GM23338 (cell line): ENCODE measurements around the gene LZTS3. TPM values are rescaled to one million over a fixed set of nuclear protein-coding genes. Genes with fewer than 3 reads are reported as not detected.

Experiments
- ATAC-seq: fragments of 200-7000 bp; cut with Tn5 transposase; 3 replicates; pipeline ENCODE4 v1.9.1; 2020
- DNase-seq: peaks from one replicate; pipeline ENCODE4 v3.0.0-alpha.2; 2015; ENCODE audit warnings: low spot score
- H2AFZ ChIP-seq: fragments of 200-600 bp; sonication (generic); 2 replicates; pipeline ENCODE4 v1.8.0; 2016; ENCODE audit warnings: antibody characterized with exemption, mild to moderate bottlenecking, moderate library complexity
- H3F3A ChIP-seq: fragments of 200-600 bp; sonication (generic); replicated peaks from 2 replicates; pipeline ENCODE4 v1.8.0; 2017; ENCODE audit warnings: antibody characterized with exemption, mixed run types, low read depth
- H3K27ac ChIP-seq: fragments of 200-600 bp; sonication (generic); 2 replicates; pipeline ENCODE4 v1.6.1; 2016; ENCODE audit warnings: low read depth
- H3K27me3 ChIP-seq: fragments of 200-600 bp; sonication (generic); 2 replicates; pipeline ENCODE4 v1.8.0; 2016; ENCODE audit warnings: mild to moderate bottlenecking, mixed run types, moderate library complexity; ENCODE audit not compliant: insufficient read depth
- H3K36me3 ChIP-seq: fragments of 200-600 bp; sonication (generic); 2 replicates; pipeline ENCODE4 v1.8.0; 2016; ENCODE audit warnings: mild to moderate bottlenecking; ENCODE audit not compliant: insufficient read depth
- H3K4me1 ChIP-seq: fragments of 200-600 bp; sonication (generic); 2 replicates; pipeline ENCODE4 v1.8.0; 2016; ENCODE audit warnings: mild to moderate bottlenecking, moderate library complexity; ENCODE audit not compliant: insufficient read depth
- H3K4me2 ChIP-seq: fragments of 200-600 bp; sonication (generic); 2 replicates; pipeline ENCODE4 v1.7.1; 2017; ENCODE audit warnings: mixed run types
- H3K4me3 ChIP-seq: fragments of 200-600 bp; sonication (generic); 2 replicates; pipeline ENCODE4 v1.6.1; 2016; ENCODE audit warnings: mixed run types
- H3K79me2 ChIP-seq: fragments of 200-600 bp; sonication (generic); replicated peaks from 2 replicates; pipeline ENCODE4 v1.8.0; 2017; ENCODE audit warnings: mild to moderate bottlenecking; ENCODE audit not compliant: insufficient read depth
- H3K9me2 ChIP-seq: fragments of 200-600 bp; sonication (generic); 2 replicates; pipeline ENCODE4 v1.8.0; 2017; ENCODE audit not compliant: insufficient read depth
- H4K20me1 ChIP-seq: fragments of 200-600 bp; sonication (generic); replicated peaks from 2 replicates; pipeline ENCODE4 v1.8.0; 2017; ENCODE audit warnings: mild to moderate bottlenecking; ENCODE audit not compliant: insufficient read depth
- H3K27ac Mint-ChIP-seq: 2 replicates; pipeline ENCODE4 v1.8.0; 2020; ENCODE audit warnings: inconsistent platforms, mild to moderate bottlenecking, moderate library complexity, mixed read lengths
- H3K27me3 Mint-ChIP-seq: 3 replicates; pipeline ENCODE4 v1.8.0; 2022; ENCODE audit warnings: low read depth, mild to moderate bottlenecking, moderate library complexity, mixed read lengths, inconsistent platforms; ENCODE audit not compliant: insufficient read depth, poor library complexity
- H3K36me3 Mint-ChIP-seq: 3 replicates; pipeline ENCODE4 v1.8.0; 2021; ENCODE audit warnings: low read depth, mild to moderate bottlenecking, inconsistent platforms, moderate library complexity, mixed read lengths
- H3K4me1 Mint-ChIP-seq: 3 replicates; pipeline ENCODE4 v1.8.0; 2020; ENCODE audit warnings: mild to moderate bottlenecking, inconsistent platforms, mixed read lengths
- H3K4me3 Mint-ChIP-seq: 3 replicates; pipeline ENCODE4 v1.8.0; 2021; ENCODE audit warnings: moderate library complexity, mild to moderate bottlenecking, inconsistent platforms, mixed read lengths
- H3K9me3 Mint-ChIP-seq: 3 replicates; pipeline ENCODE4 v1.8.0; 2020; ENCODE audit warnings: moderate library complexity, mild to moderate bottlenecking, inconsistent platforms, mixed read lengths
- CREB1 ChIP-seq: fragments of 250-450 bp; sonication (Bioruptor Pico); IDR thresholded peaks from 2 replicates; pipeline ENCODE4 v1.5.0; 2020; ENCODE audit warnings: low read depth, mild to moderate bottlenecking, moderate library complexity
- CTCF ChIP-seq, 2 experiments: fragments of 200-600 bp in 1 of 2; sonication (generic) in 1 of 2; conservative IDR thresholded peaks; 2 replicates each; pipeline versions ENCODE4 v1.5.1 to v1.6.1; 2016 to 2017; ENCODE audit warnings: antibody characterized with exemption in 2 of 2, low read depth in 2 of 2, mild to moderate bottlenecking in 2 of 2, moderate library complexity in 1 of 2
- JUNB ChIP-seq: IDR thresholded peaks from one replicate; pipeline ENCODE4 v1.6.1; 2016; ENCODE audit warnings: antibody characterized with exemption; ENCODE audit not compliant: unreplicated experiment
- STAT1 ChIP-seq: IDR thresholded peaks from one replicate; pipeline ENCODE4 v1.6.1; 2016; ENCODE audit warnings: antibody characterized with exemption; ENCODE audit not compliant: unreplicated experiment
- ZNF462 ChIP-seq: fragments of 250-450 bp; sonication (Bioruptor Pico); IDR thresholded peaks from 2 replicates; pipeline ENCODE4 v1.5.0; 2020; ENCODE audit warnings: mild to moderate bottlenecking, moderate library complexity
- polyA plus RNA-seq: library from polyadenylated mRNA; unstranded; fragments of >200 nt; fragmentation: Nextera tagmentation; extraction: Ambion mirVana; gene quantifications from 2 replicates; pipeline ENCODE4 v1.2.1, GENCODE V29; 2016
- total RNA-seq: library from RNA; depleted of rRNA; stranded (reverse); fragments of >200 nt; shearing (Covaris generic); gene quantifications from 2 replicates; pipeline ENCODE4 v1.2.3, GENCODE V29; 2014

LZTS3 gene
- total and polyA plus RNA-seq, 2 experiments from 2014 or later = 9.7 to 40.7 TPM

DNA sequence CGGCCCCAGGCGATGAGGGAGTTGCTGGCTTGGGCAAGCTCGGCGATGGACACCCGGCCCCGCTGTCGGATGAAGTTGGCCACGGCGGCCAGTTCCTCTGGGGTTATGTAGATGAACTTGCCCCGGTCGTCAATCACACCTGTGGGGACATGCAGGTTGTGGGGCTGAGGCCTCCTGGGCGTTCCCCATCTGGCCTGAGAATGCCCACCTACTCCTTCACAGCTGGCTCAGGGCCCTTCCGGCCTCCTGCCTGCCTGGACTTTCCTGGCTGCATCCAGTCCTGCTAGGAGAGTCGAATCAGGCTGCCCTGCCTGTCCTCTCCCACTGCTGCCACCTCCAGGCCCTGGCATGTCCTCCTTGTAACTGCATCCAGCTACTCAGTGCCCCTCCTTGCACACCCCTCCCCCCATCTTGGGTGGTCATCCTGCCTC lies 17.3 kb upstream of the LZTS3 start:
- Histone ChIP-seq H2AFZ (no peak overlapping the region), H3K4me3 (no peak overlapping the region), H3K4me2 (no peak overlapping the region), H3K27me3 (no peaks in the 10 kb centered on the region), H3K36me3 (peaks cover 8% of the 10 kb centered on the region; the same call in 1 of the 2 replicates), H4K20me1 (no peaks in the 10 kb centered on the region; the same call in 1 of the 2 replicates), H3K27ac (no peak overlapping the region), H3K9me2 (no peaks in the 10 kb centered on the region), H3F3A (no peaks in the 10 kb centered on the region), H3K4me1 (no peaks in the 10 kb centered on the region), H3K79me2 (no peaks in the 10 kb centered on the region)
- Mint-ChIP-seq H3K27ac (no peak overlapping the region), H3K4me3 (no peak overlapping the region), H3K9me3 (no peaks in the 10 kb centered on the region), H3K27me3 (peaks cover 12% of the 10 kb centered on the region), H3K36me3 (peaks cover 52% of the 10 kb centered on the region), H3K4me1 (peaks cover 11% of the 10 kb centered on the region)
- peak; percentile 38 for ATAC-seq
- no peak for TF ChIP-seq JUNB
- TF ChIP-seq CTCF (conservative IDR thresholded peaks at IDR 0.05; ENCODE audit: low read depth in 2 of 2) = peak in 1 of 2 experiments; percentile 30; a peak in 1 of 4 replicates
- TF ChIP-seq CREB1 = no peak
- no peak for TF ChIP-seq STAT1
- TF ChIP-seq ZNF462 = no peak
- peak; percentile 22 for DNase-seq
